HG03045 (cell line): Measurements from ENCODE around the gene UQCR10.

ENCODE experiments used
- ATAC-seq: cut with Tn5 transposase; IDR thresholded peaks from one replicate; pipeline ENCODE4 v1.9.1; 2021; ENCODE audit warnings: mild to moderate bottlenecking, moderate library complexity; ENCODE audit not compliant: unreplicated experiment

UQCR10 gene

DNA sequence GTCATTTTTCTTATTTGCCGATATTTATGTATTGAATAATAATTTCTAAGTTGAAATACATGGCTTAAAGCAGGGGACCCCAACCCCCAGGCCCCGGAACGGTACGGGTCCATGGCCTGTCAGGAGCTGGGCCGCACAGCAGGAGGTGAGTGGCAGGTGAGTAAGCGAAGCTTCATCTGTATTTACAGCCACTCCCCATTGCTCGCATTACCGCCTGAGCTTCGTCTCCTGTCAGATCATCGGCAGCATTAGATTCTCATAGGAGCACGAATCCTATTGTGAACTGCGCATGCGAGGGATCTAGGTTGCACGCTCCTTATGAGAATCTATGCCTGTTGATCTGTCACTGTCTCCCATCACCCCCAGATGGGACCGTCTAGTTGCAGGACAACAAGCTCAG is 4.9 kb upstream of the UQCR10 start:
- no peak for ATAC-seq

DNA sequence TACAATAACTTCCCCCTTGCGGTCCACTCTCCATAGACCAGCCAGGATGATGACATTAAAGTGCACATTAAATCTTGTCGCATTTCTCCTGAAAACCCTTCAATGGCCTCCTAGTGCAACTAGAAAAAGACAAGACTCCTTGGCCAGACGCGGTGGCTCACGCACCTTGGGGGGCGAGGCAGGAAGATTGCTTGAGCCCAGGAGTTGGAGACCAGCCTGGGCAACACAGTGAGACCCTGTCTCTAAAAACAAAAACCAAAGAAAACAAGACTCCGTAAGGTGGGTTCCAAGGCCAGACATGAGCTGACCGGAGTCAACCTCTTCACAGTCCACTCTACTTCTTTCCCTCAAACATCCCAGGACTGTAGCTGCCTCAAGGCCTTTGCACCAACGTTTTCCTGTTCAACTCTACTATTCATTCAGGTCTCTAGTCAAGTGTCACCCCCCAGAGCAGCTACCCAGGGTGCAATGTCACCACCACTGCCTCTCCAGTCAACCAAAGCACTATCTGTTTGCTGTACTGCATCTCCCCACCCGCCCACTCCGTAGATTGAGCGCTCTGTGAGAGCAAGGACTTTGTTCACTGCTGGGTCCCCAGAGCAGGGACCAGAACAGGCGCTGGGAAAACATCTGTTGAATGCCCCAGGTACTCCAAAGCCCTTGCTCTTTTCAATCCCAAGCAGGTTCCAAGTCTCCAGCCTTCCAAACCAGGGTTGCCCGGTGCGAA is 1.1 kb upstream of the UQCR10 start:
- peak; percentile 15 for ATAC-seq

DNA sequence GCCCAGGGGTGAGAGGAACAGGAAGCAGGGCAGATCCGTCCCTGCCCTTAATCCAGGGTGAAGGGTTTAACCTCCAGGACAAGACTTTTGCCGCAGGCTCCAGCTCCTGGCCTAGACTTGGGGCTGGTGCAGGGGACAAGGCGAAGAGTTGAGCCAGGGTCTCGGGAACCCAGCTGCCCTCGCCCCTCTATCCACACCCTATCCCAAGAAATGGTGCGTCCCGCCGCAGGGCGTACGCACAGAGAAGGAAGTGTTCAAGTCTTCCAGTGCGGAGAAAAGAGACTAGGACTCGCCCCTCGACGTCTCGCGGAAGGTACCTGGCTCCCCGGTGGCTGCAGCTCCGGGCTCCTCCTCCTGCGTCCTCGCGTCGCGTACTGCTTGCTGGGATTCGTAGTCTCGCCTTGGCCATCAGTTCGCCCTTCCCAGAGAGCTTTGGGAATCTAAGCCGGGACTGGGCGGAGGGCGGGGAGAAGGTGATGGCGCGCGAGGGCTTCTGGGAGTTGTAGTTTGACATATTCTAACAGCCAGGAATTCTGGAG is 468 bp upstream of the UQCR10 start, which contains the start of gene ZMAT5:
Gene ZMAT5, minus strand, starts transcription at position 376 of the 539 bp plus-strand sequence. CDS start 18,463 bp downstream, outside the sequence.
- ATAC-seq: peak; percentile 89

DNA sequence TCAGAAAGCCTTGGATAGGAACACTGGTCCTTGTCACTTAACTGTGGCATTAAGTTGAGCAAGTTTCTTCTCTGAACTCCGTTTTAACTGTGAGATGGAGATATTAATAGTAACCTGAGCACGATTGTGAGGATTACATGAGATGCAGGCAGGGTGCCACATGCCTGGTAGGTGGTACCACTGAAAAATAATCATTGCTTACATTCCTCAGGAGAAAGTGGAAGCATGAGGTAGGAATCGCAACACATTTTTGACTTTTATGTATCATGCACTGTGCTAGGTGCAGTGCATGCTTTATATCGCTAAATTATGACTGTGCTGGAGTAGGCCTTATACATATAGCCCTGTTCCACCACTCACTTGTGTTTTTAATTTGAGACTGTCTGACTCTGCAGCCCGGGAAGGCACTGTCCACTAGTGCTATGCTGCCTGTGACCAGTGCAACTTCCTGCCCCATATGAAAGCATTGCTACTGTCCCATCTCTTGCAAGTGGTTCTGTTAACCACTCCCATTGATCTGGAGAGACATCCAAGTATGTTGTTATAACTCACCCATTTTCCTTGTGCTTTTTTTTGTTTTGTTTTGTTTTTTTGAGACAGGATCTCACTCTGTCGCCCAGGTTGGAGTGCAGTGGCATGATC is 1.0 kb downstream of the UQCR10 start:
- no peak for ATAC-seq

DNA sequence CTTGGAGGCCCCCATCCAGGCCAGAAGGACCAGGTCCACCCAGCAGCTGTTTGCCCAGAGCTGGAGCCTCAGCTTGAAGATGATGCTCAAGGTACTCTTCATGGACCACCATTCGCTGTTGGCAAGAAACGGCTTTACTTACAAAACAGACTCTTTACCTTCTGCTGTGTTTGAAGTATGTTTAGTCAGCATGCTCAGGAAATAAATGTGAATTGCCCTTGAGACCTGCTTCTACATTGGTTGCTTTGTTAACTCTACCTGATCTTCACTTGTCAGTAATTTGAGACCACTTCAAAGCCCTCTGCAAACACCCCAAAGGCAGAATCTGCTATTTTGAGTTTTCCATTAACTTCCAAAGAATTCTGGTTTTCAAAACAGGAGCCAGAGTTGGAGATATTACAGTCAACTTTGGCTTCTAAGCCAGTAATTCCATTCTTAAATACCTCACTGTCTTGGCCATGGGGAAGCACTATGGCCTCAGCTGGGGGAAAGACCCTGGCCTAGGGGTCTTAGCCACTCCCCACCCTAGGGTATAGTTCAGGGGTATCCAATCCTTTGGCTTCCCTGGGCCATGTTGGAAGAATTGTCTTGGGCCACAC is 2.7 kb downstream of the UQCR10 start:
- no peak for ATAC-seq

DNA sequence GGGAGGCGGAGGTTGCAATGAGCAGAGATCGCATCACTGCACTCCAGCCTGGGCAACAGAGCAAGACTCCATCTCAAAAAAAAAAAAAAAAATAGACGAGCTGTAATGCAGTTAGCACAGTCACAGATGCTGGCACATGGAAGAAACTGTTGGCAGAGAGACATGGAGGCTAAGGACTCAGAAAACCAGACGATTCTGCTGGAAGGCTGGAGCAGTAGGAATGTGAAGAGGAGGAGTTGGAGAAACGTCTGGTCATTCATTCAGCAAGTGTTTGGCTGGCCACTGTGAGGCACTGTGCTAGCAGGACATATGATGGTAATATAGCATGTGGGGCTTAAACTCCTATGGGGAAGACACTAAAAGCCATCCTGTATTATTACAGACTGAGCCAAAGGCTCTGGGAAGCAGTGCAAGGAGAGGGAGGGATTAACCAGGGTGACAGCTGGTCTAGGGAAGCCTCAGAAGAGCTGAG is 5.0 kb downstream of the UQCR10 start:
- ATAC-seq: no peak

DNA sequence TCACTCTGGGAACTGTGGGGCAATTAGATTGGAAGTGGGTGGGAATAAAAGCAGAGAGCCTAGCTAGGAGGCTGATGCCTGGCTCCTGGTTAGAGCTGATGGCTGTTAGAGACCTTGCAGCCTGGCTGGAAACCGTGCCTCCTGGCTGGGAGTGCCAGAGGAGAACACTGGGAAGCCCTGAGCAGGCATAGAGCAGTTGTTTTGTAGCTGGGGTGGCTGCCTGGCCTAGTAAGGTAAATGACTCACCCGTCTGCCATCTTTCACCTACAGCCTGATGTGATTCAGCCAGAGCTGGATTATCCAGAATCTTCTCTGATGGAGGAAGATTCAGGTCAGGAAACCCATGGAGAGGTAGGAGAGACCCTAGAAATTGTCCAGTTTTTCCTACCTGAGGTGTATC is 6.1 kb downstream of the UQCR10 start:
- no peak for ATAC-seq

DNA sequence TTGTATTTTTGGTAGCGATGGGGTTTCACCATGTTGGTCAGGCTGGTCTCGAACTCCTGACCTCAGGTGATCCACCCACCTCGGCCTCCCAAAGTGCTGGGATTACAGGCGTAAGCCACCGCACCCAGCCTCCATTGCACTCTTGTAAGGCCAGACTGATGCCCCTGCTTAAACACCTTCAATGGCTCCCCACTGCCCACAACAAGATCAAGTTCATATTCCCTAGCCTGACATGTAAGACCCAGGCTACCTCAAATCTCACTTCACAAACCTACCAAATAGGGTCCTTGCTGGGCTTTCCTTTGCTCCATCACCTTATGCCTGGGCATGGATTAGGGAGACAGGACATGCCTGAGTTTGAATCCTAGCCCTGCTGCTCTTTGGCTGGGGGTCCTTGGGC is 13.1 kb downstream of the UQCR10 start:
- no peak for ATAC-seq

DNA sequence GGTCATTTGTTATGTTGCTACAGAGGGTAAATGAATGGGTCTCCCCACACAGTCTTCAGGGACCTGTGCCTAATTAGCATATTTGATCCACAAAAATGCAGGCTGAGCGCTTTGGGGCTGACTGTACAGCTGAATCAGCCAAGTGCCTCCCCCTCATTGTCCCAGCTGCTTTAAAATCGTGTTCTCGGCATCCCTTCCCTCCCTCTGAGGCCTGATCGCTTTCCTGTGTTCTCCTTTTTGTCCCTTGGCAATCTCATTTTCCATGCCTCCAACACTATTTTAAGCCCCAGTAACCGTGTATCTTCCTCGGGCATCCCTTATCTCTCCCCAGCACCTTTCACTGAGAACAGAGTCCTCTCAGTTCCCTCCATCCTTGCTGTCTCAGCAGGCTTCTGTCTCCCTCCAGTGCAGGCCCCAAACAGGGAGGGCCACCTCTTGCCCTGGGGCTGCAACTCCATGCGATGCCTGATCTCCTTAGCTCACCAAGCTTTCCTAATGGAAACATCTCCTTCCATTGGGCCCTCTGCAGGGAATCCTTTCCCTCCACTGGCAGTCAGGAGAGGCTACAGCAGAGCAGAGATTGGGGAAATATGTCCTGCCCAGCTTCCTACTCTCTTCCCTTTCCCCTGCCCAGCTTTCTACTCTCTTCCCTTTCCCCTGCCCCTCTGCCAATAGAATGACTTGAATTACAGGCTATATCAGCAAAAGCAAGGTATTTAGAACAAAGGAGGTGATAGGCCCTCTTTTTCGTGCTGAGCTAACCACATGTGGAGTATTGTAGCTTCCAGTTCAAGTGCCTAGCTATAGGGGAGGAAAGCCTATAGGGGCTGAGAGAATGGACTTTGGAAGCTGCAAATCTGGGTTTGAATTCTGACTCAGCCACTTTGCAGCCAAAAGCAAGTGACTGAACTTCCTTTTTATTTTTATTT is 13.8 kb downstream of the UQCR10 start:
- ATAC-seq: no peak

DNA sequence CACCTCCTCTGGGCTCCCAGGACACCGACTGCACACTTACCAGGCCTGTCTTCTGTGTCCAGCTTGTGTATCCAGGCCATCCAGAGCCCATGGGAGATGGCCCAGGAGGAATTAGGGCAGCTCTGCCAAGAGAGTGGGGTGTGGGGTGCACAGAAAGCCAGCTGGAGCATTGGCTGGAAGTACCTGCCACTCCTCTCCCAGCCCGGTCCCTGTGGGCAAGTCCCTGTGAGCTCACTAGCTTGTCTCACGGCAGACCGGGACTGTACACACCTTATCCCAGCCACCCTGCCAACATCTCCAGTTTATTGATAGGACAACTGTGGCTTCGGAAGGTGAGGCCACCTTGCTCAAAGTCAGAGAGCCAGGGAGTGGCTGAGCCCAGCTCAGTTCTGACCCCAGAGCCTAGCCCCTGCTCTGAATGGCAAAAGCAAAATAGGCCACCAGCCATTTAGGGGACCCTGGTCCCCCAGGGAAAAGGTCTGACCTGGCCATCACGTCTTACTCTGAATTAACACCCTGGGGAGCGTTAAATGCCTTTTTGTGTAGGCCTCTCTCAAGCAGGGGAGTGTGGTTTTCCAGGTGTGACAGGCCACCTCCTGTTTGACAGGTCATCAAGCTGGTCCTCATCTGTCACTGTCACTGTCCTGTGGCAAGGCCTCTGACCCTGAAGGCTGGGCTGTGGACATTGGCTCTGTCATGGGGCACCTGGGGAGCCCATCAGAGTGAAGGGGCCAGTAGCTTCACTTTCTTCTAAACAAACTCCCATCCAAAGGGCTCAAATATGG is 15.1 kb downstream of the UQCR10 start:
- no peak for ATAC-seq

DNA sequence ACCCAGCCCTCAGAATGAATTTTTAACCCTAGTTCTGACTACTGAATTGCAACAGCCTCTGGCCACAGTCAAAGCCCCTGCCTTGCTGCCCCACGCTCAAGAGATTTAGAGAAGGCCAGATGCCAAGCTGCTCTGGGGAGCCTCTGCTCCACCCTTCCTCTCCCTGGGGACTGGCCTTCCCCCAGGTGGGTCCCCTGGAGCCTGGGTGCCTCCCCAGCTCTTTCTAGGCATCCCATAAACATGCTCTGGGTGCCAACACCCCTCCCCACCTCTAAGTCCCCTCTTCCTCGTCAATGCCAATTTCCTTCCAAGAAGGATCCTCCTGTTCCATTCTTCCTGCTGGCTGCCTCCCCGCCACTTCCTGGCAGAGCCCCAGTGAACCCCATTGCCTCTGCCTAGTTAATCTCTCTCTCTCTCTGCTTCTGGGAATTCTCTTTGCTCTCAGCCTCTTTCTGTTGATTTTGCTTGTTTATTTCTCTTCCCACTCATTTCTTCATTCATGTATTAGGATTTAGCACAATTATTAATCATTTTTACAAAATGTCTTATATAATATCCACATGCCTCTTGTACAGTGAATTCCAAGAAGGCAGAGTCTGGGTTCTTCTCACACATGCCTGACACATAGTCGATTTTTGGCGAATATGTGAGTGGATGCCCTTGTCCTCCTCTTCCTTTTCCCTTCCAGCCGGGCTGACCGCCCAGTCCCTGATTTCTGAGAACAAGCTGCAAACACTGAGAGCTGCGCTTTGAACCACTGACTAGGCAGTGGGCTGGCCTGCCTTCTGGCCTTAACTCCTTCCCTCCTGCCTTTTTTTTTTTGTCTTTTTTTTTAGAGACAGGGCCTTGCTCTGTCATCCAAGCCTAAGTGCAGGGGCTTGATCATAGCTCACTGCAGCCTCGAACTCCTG is 17.5 kb downstream of the UQCR10 start:
- no peak for ATAC-seq

DNA sequence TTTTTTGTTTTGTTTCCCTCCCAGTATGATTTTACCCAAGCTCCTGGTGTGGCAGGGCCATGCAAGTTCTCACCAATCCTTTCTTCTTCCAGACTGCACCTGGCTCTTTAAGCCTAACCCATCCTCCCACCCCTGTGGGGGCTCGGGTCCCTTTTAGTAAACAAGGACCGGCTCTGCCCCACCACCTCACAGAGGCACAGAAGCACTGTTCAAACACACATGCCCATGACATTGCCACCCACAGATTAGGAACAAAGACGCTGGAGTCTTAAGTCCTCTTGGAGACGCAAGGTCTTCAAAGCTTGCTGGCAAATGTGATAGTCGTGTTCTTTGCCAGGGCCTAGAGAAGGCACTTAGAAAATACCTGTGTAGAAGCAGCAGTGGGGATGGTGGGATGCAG is 18.9 kb downstream of the UQCR10 start:
- ATAC-seq: no peak

DNA sequence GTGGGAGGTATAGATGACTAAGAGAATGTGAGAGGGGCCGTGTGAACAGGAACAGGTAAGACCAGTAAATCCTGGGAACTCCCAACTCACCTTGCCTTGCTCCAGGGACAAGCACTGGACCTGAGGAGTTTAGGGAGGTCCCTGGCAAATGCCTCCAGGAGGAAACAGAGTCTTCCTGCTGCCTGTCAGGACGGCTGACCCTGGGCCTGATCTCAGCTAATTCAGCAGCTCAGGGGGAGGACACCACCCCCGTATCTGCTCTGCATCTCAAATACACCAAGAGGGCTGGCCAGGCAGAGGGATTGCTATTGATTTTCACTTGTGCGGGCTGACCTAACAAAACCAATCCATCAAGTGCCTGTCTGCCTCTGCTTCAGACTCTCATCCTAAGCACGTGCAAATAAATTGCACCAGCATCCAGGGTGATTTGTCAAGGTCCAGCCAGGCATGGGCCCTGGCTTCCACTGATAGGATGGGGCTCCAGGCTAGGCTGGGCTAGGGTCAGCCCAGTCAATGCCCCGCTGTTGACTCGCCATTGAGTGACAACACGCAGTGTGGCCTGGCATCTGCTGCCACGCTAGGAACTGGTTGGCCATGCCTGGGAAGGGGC is 20.3 kb downstream of the UQCR10 start:
- ATAC-seq: no peak

DNA sequence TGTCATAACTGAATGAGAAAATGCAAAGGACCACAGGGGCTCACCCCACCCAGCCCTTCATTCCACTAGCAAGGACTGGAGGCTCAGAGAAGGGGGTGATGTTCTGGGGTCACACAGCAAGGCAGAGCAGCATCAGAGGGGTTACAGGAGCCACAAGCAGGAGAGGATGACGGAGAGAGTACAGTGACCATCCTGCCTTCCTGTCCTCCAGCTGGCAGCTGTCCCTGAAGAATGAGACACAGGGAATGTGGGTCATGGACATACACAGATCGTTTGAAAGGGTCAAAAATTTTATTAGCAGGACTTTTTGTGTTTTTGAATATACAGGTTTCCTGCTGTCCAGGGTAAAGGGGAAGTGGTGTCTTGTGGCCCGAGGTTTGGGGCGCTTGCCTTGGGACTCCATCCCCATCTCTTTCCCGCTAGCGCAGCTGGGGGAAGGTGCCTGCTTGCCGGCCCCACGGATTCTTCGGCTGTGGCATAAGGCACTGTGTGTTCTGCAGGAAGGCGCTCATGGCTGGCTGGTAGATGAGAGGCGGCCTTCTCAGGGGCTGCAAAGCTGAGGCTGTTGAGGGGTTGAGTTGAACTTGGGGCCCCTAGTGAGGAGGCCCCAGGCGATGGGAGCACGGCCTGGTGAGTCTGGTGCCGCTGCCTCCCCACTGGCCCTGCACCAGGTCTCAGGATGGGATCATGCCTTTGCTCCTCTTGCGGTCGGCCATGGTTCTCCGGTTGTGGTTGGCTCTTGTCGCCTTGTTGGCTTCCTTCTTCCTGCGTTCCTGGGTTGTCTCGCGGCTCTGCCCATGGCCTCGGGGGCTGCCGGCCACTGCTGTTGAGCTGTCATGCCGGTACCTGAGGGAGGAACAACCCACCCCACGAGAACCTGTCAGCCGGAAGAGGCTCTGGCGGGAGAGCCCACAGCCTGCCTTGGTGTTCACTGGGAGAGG is 21.4 kb downstream of the UQCR10 start:
- ATAC-seq: no peak

DNA sequence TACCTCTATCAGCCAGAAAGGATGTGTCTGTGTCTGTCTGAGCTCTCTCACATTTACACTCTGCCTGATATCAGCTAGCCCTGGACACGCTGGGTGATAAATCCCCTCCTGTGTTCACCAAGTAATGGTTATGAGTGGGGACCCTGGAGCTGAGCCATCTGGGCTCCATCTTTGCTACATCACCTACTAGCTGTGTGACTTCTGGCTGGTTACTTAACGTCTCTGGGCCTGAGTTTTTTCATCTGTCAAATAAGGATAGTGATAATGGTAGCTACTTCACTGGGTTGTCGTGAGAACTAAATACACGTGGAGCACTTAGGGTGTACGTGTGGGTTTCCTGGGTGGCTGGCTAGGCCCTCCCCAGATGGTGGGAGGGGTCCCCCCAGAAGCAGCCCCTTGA is 22.9 kb downstream of the UQCR10 start:
- no peak for ATAC-seq

DNA sequence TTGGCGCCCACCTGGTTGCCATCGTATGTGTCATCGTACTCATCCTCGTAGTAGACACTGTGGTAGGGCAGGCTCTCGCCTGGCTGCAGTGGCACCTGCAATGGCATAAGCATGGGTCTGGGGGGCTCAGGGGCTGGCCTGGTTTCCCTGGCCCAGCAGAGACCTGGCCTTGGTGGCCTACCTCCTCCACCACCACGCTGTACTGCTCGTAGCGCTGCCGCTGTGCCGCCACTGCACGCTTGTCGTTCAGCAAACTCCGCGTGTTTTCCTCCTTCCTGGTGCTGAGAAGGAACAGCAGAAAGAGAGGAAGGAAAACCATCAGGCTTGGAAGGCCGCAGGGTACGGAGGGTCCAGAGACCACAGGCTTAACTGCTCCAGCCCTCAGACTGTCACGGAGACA is 26.2 kb downstream of the UQCR10 start:
- no peak for ATAC-seq

DNA sequence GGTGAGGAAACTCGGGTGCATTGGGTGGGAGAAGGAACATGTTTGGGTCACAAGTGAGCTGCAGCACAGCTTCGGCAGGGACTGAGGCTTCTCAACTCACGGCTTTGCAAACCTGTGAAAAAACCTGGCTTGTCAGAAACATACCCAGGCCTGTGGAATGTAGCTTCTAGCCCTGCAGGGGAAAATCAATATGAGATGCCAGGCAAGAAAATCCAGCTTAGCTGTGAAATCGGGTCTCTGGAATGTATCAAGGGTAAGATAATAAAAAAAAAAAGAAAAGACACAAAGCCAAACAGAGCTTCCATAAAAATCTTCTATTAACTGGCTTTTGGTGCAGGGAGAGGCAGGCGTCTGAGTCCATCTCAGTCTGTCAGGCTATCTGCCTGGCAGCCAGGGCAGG is 28.5 kb downstream of the UQCR10 start:
- ATAC-seq: no peak
